ENCODE data around the gene CPNE9.
A peak's percentile ranks its signal among the peaks of the same experiment; 100 is the strongest.
"Not testable (repeated sequence)": the region's sequence is repeated elsewhere in the genome, so short reads cannot be mapped to it uniquely, and the experiment has no call there.

The CPNE9 gene

DNA sequence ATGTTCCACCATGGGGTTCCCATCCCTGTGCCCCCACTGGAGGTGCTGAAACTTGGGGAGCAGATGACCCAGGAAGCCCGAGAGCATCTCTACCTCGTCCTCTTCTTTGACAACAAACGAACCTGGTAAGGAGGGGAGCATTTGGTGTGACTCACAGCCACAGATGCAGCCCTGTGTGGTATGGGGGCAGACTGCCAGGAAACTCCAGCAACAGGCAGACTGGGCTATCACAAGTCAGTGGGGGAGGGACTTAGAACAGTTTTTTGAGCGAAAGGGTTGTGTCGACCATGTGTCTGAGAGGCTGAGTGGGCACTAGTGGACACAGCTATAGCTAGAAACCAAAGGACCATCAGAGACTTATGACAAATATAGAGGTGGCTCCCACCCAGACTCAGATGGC, 42.7 kb downstream of the CPNE9 start:
- peak; percentile 92 for DNase-seq (ENCODE audit: low read depth, low spot score)

DNA sequence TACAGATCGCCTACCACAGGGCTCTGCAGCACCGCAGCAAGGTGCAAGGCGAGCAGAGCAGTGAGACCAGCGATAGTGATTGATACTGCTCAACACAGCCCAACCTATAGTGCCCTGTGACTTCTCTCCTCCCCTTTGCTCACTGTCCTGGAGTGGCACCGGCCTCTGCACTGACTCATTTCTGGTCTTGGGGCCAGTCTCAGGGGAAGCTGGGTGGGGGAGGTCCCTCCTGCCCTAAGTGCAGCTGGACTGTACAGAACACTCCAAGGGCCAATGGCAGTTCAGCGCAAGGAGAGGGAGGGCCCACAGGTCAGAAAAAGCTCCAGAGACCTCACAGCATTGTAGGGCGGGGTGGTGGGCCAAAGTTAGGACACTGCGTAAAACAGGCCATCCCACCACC, 43.6 kb downstream of the CPNE9 start:
- peak; percentile 19 for DNase-seq (ENCODE audit: low read depth, low spot score)

DNA sequence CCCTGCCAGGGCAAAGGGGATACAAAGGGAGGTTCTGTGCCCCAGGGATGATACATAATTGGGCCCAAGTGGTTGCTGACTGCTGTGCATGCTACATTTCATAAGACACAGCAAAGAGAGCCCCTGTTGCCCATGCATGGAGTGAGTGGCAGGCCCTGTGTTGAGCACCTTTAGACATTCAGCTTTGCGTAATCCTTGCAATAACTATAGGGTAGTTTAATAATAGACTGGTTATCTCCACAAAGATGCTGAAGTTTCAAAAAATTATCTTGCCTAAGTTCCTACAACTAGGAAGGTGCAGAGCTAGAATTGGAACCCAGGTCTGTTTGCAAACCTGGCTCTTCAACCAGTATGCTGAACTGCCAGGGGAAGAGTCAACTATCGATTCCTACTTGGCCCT, 44.4 kb downstream of the CPNE9 start:
- no peak for DNase-seq (ENCODE audit: low read depth, low spot score)

DNA sequence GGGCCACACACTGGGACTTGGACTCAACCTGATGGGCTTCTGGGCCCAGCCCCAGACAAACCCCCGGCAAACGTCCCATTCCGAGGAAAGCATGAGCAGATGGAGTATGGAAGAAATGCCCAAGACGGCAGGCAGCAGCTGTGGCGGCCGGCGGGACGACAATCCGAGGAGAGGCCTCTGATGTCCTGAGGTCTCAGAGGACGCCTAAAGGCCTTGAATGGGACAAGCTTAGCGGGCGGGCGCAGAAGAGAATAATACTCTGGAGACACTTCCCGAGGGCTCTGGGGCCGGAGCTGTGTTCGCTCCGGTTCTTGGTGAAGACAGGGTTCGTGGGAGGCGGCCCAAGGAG, 45.6 kb downstream of the CPNE9 start:
- DNase-seq (ENCODE audit: low read depth, low spot score): no peak

DNA sequence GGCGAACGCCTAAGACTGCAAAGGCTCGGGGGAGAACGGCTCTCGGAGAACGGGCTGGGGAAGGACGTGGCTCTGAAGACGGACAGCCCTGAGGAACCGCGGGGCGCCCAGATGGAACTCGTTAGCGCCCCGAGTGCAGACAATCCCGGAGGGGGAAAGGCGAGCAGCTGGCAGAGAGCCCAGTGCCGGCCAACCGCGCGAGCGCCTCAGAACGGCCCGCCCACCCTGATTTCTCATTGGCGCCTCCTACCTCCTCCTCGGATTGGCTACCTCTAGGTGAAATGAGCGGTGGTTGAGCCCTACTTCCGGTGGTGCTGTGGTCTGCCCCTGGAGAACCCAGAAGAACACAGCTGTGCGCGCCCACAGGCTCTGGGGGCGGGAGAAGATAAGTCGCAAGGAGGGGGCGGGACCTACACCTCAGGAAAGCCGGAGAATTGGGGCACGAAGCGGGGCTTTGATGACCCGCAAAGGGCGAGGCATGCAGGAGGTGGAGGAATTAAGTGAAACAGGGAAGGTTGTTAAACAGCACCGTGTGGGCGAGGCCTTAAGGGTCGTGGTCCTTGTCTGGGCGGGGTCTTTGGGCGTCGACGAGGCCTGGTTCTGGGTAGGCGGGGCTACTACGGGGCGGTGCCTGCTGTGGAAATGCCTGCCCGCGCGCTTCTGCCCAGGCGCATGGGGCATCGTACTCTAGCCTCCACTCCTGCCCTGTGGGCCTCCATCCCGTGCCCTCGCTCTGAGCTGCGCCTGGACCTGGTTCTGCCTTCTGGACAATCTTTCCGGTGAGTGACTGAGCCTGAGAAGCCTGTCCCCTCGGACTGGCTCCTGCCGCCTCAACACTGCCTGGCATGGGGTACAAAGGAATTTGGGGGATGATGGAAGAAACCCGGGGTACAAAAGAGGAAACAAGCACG, 46.3 kb downstream of the CPNE9 start, which contains the start of gene OGG1:
Gene OGG1 (plus strand): TSS at position 308 of the 911 bp plus-strand sequence. CDS start 335 bp downstream, at position 643.
- DNase-seq (ENCODE audit: low read depth, low spot score): peak; percentile 99

DNA sequence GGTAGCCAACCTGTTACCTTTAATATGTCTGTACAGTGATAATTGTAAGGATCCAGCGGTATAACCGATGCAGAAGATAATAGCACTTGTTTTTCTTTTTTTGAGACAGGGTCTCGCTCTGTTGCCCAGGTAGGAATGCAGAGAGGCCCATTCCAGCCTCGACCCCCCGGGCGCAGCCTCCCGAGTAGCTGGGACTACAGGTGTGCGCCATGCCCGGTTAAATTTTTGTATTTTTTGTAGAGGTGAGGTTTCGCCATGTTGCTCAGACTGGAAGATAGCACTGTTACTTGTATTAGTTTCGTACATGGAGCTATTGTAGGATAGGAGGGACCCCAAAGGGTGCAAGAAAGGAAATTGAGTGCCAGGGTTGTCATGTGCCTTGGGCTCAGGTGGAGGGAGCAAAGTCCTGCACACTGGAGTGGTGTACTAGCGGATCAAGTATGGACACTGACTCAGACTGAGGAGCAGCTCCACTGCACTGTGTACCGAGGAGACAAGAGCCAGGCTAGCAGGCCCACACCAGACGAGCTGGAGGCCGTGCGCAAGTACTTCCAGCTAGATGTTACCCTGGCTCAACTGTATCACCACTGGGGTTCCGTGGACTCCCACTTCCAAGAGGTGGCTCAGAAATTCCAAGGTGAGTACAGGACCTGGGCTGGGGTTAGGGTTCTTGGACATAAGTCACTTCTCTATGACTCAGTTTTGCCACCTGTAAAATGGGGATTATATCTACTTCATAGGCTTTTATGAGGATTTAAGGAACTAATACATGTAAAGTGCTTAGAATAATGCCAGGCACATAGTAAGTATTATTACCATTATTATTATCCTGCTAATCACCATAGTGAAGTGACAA, 47.2 kb downstream of the CPNE9 start:
- DNase-seq (ENCODE audit: low read depth, low spot score): peak; percentile 33

DNA sequence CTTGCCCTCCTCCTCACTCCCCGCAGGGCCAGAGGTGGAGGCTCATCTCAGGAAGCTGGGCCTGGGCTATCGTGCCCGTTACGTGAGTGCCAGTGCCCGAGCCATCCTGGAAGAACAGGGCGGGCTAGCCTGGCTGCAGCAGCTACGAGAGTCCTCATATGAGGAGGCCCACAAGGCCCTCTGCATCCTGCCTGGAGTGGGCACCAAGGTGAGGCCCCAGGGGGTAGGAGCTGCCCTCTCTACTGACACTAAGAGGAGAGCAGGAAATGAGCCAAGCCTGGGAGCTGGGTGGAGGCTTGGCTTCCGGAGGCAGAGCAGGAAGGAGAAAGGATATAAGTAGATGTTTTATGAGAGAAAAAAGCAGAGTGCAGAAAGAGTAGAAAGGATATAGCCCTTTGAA, 51.0 kb downstream of the CPNE9 start:
- DNase-seq (ENCODE audit: low read depth, low spot score): no peak

DNA sequence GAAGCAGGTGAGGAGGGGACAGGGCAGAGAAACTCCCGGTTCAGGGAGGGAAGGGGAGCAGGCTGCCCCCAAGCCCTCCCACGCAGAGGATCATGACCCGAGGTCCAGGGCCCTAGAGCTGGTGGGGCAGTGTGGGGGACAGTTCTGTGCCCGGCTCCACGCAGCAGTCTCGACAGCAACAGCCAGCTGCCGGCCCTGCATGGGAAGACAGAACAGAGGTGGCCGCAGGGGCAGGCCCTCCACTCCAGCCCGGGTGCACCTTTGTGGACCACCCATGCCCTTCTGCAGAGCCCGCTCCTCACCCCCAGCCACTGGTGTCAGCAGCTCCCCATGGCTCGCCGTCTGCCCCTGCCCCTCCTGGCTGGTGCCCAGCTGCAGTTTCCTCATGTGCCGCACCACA, 53.8 kb downstream of the CPNE9 start:
- DNase-seq (ENCODE audit: low read depth, low spot score): no peak

DNA sequence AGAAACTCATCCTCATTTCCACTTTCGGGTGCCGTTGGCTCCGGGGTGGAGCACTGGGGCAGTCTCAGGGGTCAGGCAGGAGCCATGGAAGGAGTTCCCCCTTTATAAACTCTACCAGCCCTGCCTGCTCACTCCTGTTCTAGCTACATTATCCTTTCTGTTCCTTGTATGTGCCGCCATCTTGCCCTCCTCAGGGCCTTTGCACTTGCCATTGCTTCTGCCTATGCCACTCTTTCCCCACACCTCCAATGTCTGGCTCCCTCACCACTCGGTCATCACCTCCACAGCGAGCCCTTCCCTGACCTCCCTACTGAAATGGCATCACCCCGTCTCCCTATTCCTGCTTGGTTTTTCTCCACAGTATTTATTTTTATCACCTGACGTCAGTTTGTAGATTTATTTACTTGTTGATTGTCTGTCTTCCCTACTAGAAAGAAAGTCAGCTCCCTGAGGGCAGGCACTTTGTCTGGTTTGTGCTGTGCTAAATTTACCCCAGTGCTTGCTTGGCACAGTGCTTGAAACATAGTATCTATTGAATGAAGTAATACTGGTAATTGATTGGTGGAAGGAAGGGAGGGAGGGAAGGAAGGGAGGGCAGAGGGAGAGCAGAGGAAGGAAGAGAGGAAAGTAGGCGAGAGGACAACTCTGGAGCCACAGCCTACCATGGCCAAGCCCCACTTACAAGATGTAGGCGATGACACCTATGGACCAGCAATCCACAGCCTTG, 57.3 kb downstream of the CPNE9 start:
- DNase-seq (ENCODE audit: low read depth, low spot score): no peak

DNA sequence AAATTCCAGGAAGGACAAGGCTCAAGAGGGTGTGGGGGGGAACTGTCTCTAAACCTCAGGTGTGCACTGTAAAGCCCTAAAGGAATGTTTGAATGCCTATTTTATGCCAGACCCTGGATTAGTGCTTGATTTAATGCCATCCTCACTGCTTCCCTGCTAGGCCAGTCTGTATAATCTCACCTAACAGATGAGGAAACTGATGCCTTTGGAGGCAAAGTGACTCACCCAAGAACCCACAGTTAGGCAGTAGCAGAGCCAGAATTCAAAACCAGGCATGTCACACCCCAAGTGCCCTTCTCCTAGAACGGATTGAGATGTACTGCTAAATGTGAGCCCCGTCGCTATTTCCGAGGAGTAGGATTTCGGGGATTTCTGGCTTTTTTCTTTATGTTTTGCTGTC, 58.3 kb downstream of the CPNE9 start:
- no peak for DNase-seq (ENCODE audit: low read depth, low spot score)

DNA sequence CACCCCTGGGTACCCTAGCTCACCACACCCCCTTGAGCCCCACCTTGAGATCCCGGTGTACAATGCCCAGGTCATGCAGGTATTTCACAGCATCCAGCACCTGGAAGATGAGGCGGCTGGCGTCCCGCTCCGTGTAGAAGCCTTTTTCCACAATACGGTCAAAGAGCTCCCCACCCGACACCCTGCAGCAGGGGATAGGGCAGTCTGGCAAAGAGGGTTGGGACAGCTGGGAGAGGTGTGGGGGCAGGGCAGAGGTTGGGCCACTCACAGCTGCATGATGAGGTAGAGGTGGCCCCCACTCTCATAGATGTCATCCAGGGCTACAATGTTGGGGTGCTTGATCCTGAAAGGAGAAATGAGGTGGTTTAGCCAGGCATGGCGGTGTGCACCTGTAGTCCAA, 59.2 kb downstream of the CPNE9 start:
- no peak for DNase-seq (ENCODE audit: low read depth, low spot score)

DNA sequence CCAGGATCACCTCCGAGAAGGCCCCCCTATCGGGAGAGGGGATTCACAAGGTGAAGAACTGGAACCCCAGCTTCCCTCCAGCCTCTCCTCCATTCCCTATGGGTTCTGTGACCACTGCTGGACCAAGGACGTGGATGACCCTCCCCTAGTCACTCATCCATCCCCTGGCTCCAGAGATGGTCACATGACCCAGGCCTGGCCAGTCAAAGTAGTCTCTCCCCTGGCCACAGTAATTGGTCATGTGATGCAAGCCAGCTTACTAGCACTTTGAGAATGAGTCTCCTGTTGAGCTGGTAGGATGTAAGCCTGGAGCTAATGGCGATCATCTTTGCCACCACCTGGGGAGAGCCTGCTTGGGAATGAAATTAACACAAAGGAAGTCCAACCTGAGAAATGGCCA, 62.2 kb downstream of the CPNE9 start:
- no peak for DNase-seq (ENCODE audit: low read depth, low spot score)

DNA sequence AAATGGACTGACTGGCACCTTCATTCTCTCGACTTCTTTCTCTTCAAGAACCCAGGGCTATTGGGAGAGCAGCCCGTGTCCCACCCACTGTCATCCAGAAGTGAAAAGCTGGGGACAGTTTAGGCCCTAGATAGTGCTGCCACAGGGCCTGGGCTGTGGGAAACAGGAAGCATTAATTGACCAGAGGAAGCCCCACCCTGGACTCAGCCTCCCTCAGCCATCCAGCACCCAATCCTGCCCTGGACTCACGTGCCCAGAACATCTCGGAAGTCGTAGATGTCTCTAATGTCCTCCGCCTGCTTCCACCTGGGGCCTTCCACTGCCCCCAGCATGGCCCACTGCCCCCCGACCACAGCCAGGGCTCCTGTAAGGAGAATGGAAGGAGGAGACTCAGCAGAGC, 63.8 kb downstream of the CPNE9 start:
- DNase-seq (ENCODE audit: low read depth, low spot score): no peak

DNA sequence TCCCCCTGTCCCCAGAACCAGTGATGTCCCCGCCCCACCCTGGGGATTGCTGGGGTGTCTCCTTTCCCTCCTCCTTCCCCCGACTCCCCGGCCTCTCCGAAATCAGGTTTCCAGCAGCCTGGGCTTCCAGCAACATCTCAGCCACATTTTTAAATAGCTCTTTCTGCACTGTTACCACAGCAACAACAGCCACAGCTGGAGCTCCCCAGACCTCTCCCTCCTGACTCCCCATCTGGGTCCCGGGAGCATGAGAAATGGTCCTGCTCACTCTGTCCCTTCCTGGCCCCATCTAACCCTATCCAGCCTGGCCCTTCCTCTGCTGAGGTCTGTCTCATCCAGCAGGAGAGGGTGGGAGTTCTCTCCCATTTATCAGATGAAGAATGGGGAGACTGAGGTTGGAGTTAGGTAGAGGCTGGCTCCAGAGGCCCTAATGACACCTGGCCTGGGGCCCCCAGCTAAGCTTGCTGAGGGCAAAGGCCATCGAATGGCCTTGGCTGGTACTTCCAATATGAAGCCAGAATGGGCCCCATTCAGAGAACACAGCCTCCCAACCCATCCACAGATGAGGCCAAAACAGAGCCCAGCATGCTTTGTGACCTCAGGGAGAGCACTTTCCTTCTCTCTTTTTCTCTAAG, 64.6 kb downstream of the CPNE9 start:
- no peak for DNase-seq (ENCODE audit: low read depth, low spot score)

DNA sequence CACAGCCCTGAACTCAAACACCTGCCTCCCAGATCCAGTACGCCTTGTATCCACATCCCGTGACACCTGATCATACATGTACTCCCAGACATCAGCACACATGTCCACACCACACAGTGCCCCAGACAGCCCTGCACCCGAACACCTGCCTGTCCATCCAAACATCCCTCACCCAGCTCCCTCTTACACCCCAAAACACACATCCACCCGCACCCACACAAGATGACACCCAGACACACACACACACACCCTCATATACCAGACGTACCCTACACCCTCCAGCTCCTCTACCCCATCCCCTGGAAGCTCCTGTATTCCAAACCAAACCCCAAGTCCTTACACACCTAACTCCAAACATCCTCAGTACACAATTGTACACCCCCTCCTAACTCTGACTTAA, 65.4 kb downstream of the CPNE9 start:
- DNase-seq (ENCODE audit: low read depth, low spot score): no peak

DNA sequence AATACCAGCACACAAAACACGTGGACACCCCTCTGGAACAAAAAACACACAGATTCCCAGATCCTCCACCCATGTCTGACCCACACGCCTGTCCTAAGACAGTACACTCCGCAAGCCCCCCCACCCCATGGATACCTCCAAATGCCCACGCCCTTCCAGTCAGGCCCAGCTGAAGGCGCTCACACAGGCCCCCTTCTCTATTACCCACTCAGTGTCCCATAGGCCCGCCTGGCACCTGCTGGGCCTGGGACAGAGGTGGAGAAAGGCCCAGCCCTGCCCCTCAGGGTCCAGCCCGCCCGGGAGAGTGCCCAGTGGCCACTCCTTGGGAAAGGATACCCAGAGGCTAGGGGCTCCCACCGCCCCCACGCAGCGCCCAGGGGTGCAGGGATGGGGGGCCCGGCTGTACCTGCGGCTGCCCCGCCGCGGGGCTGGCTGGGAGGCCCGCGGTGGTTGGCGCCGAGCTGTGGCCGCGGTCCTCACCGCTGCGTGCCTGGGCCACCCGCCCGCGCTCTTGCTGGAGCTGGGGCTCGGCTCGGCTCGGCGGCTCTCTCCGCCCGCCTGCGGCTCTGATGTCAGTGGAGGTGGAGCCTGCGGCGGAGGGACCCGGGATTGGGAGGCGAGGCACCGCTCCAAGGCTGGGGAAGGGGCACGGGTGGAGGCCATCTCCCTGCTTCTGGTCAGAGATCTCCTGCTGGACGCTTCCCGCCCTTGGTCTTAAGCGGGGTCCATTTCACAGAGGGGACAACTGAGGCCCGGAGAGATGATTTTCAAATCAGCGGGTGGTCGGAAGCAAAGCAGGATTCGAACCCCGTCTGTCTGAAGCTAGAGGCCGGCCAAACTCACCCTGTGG, 66.0 kb downstream of the CPNE9 start, which contains the start of gene CAMK1:
Gene CAMK1 (minus strand): TSS at position 522 of the 850 bp plus-strand sequence. CDS start 2,198 bp downstream, outside the sequence.
- peak; percentile 91 for DNase-seq (ENCODE audit: low read depth, low spot score)

DNA sequence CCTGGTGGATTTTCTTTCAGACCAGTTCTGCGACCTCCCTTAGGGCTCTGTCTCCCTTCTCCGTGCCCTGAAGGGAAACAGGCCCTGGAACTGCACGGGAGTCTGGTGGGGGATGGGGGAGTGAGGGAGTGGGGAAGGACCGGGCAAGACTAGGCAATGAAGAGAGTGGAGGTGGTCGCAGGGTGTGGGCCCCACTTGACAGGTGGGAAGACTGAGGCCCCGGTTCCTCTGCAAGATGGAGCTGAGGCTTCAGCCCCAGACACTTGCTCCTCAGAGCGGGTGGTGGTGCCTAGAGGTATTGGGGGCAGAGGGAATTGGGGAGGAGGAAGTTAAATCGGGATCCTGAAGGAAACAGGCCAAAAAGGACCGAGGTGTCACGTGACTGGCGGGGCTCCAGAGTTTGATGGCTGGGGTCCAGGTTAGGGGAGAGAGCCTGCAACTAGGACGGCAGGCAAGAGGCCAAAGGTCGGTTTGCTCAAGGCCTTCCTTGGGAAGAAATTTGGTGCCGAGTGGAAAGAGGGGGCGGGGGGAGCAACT, 66.7 kb downstream of the CPNE9 start:
- DNase-seq (ENCODE audit: low read depth, low spot score): peak; percentile 33

DNA sequence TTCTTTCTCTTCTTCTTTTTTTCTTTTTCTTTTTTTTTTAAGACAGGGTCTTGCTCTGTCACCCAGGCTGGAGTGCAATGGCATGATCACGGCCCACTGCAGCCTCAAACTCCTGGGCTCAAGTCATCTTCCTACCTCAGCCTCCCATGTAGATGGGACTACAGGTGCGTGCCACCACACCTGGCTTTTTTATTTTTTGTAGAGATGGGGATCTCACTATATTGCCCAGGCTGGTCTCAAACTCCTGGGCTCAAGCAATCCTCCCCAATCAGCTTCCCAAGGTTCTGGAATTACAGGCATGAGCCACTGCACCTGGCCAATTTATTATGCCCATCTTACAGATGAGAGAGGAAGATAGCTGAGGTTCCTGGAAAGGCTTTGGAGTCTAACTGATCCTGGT, 67.4 kb downstream of the CPNE9 start:
- not testable (repeated sequence) for DNase-seq (ENCODE audit: low read depth, low spot score)

DNA sequence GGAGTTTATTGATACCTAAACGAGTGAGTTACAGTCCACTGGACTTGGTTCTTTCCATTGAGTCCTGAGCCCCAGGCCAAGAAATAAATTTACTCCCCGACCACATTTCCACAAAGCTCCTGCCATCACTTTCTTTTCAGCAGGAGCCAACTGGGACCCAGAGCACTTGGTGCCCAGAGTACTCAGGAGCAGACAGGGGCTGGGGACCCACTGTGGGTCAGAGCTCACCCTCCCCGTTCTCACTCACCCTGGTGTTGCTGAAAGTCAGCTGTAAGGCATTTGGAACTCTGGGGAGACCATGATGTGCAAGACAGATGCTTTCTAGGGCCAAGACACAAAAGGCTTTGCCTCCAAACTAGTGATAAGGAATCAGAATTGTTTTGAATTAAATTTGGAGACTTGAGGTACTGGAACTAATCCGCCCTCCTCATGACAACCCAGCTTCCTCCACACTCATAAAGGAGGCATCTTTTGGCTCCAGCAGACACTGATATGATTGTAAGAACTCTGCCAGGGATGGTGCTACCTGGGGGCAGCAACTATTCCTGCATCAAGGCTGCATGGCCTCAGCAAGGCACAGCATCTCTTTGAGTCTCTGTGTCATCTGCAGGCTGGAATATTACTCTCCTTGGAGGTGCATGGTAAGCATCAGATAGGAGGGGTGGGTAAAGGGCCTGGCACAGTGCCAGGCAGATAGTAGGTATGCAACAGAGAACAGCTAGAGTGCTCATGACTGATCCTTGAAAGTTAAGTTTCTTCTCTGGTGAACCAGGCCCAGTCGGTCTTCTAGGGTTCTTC, 73.5 kb downstream of the CPNE9 start:
- no peak for DNase-seq (ENCODE audit: low read depth, low spot score)

DNA sequence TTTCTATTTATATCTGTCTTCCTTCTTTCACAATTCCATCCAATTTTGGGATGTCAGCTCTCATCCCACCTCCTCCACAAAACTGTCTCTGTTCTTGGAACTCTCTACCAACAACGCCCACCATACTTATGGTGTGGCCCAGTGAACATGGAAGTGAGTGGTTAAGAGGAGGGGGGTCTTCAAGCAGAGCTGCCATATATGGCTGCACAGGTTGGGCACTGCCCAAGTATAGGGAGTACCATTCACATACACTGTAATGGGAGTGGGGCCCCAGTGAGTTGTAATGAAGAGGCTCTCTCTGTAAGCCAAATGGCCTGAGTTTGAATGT, 74.0 kb downstream of the CPNE9 start:
- DNase-seq (ENCODE audit: low read depth, low spot score): no peak

Data from astrocyte of the hippocampus (primary cell).